ENCODE results near the gene SETD7. TPM values are rescaled to one million over a fixed set of nuclear protein-coding genes. Genes with fewer than 3 reads are reported as not detected.

SETD7 gene
- polyA plus RNA-seq, 3 donors, result 11.0 to 12.1 (median 12.0) TPM

Other genes with a start within 250 kb of the SETD7 start
- gene RAB33B, start 102.1 kb downstream of the SETD7 start, polyA plus RNA-seq (ENCODE audit: insufficient read length in 3 of 3), result 10 to 100 TPM in 2 of 3 donors, 1 to 10 TPM in 1; 8.8 to 11.3 (median 11.0) TPM
- 10 to 100 TPM; 56.6 to 59.9 (median 58.0) TPM for gene MGST2, start 109.6 kb upstream of the SETD7 start, polyA plus RNA-seq (ENCODE audit: insufficient read length in 3 of 3)

Measured in renal pelvis (tissue), 3 donors.